ENCODE measurements around the gene FEM1B. TPM values are rescaled to one million over a fixed set of nuclear protein-coding genes. Genes with fewer than 3 reads are reported as not detected.

The FEM1B gene
- total RNA-seq, 2 experiments from 2014 or later = 35.5 to 37.3 TPM

DNA sequence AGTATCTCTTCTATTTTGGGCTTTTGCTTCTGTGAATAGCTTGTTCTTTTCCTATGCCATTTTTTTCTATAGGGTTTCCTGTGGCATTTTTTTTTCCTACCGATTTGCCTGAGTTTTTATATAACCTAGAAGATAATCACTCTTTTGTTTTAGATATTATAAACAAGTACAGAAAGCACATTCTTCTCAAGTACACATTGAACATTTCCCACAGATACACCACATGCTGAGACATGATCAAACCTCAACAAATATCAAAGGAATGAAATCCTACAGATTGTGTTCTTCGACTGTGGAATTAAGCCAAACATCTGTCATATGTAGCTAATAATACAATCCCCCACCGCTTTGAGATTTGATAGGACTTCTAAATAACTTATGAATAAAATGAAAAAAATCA lies 9.1 kb upstream of the FEM1B start:
- no peaks in the 10 kb centered on the region for H3K79me2 ChIP-seq (ENCODE audit: insufficient read depth, low read depth, low read length)
- no peaks in the 10 kb centered on the region for H3K9me2 ChIP-seq (ENCODE audit: insufficient read depth, low read length)
- H3K27ac ChIP-seq (ENCODE audit: low read depth, low read length, poor library complexity, severe bottlenecking) = no peak overlapping the region
- H2AFZ ChIP-seq (ENCODE audit: low read length) = no peak overlapping the region
- CTCF ChIA-PET (ENCODE audit: unreplicated experiment) = no interaction called here
- intact Hi-C loops (cut with micrococcal nuclease; ENCODE audit: unreplicated experiment) = no loop called here
- no TSS peak for BruUV-seq (replicated peaks)
- no peaks in the 10 kb centered on the region for H4K20me1 ChIP-seq (ENCODE audit: insufficient read depth, low read length)
- H3K36me3 ChIP-seq (ENCODE audit: insufficient read depth, low read length) = no peaks in the 10 kb centered on the region
- DNase-seq (ENCODE audit: low spot score) = no peak
- no peak overlapping the region for H3K4me3 ChIP-seq (ENCODE audit: low read depth, low read length, poor library complexity, severe bottlenecking)
- no peak overlapping the region for H3K4me2 ChIP-seq (ENCODE audit: low read length)
- TF ChIP-seq CTCF (conservative IDR thresholded peaks at IDR 0.05; ENCODE audit: low read length) = no peak
- TF ChIP-seq EZH2phosphoT487 (IDR thresholded peaks at IDR 0.05; ENCODE audit: borderline replicate concordance, low read depth, low read length) = no peak
- no peaks in the 10 kb centered on the region for H3K4me1 ChIP-seq (ENCODE audit: insufficient read depth, low read length, poor library complexity, severe bottlenecking)
- no peaks in the 10 kb centered on the region for H3K9me3 ChIP-seq (ENCODE audit: low read length)
- POLR2A ChIA-PET = interaction anchor here (0.6 to 1.0 kb wide), 3 partner anchors 10 to 41 kb away, joined by 3 to 5 read pairs (median 3); no protein-coding TSS in a partner anchor

DNA sequence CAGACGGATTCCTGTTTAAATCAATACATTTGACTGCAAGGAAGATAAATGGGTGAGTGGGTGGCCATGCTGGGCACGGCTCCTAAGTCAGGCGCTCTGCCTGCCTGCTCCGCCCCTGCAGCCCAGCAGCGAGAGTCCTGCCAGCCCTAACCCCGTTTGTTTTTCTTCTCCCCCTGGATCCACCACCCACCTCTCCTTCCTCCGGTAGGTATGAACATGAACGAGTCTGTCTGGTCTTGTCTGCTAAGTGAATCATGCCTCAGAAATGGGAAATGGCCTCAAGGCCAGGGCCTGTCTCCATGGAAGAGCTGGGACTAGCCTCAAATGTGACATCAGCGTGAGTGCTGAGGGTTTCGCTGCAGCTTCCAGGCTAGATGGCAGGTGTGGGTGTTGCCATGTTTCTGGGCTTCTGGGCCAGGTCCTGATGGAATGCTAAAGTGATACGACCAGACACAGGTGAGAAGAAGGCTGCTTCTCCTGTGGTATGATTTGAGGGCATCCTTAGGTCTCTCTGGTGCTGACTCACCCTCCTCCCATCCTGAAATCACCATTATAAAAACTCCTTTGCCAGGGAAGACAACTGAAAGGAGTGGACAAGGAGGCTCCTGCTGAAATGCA lies 5.6 kb upstream of the FEM1B start:
- TF ChIP-seq EZH2phosphoT487 (IDR thresholded peaks at IDR 0.05; ENCODE audit: borderline replicate concordance, low read depth, low read length) (no peak), CTCF (conservative IDR thresholded peaks at IDR 0.05; ENCODE audit: low read length) (no peak)
- no peak for DNase-seq (ENCODE audit: low spot score)
- POLR2A ChIA-PET = no interaction called here
- Histone ChIP-seq H2AFZ (ENCODE audit: low read length) (no peak overlapping the region), H3K36me3 (ENCODE audit: insufficient read depth, low read length) (no peaks in the 10 kb centered on the region), H3K4me1 (ENCODE audit: insufficient read depth, low read length, poor library complexity, severe bottlenecking) (peaks cover 3% of the 10 kb centered on the region), H3K4me3 (ENCODE audit: low read depth, low read length, poor library complexity, severe bottlenecking) (no peak overlapping the region), H4K20me1 (ENCODE audit: insufficient read depth, low read length) (no peaks in the 10 kb centered on the region), H3K9me2 (ENCODE audit: insufficient read depth, low read length) (no peaks in the 10 kb centered on the region), H3K79me2 (ENCODE audit: insufficient read depth, low read depth, low read length) (no peaks in the 10 kb centered on the region), H3K27ac (ENCODE audit: low read depth, low read length, poor library complexity, severe bottlenecking) (no peak overlapping the region), H3K4me2 (ENCODE audit: low read length) (no peak overlapping the region), H3K9me3 (ENCODE audit: low read length) (no peaks in the 10 kb centered on the region)
- intact Hi-C loops (cut with micrococcal nuclease; ENCODE audit: unreplicated experiment) = no loop called here
- BruUV-seq (replicated peaks) = no TSS peak
- CTCF ChIA-PET (ENCODE audit: unreplicated experiment) = no interaction called here

DNA sequence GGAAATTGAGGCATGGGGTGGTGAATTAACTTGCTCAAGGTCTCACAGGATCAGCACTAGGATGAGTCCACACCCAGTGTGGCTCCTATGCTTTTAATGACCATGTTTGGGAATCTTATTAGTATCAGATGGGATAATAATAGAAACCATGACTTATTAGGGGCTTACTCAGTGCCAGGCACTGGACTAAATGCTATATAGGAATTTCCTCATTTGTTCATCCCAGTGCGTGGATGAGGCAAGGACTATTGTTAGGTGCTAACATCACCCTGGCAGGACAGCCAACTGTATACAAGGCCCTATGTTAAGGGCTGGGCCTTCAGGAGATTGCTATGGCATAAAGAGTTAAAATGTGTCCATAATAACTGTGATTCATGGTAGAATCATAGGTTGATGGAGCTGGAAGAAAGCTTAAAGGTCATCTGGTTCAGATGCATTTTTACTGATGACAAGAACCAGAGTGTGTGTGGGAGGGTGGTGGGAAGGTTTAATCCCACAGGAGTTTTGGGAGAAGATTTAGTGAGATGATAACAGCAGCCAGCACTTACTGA lies 4.7 kb upstream of the FEM1B start:
- DNase-seq (ENCODE audit: low spot score) = no peak
- BruUV-seq (replicated peaks) = no TSS peak
- Histone ChIP-seq H3K27ac (ENCODE audit: low read depth, low read length, poor library complexity, severe bottlenecking) (no peak overlapping the region), H3K4me1 (ENCODE audit: insufficient read depth, low read length, poor library complexity, severe bottlenecking) (peaks cover 8% of the 10 kb centered on the region), H3K4me2 (ENCODE audit: low read length) (no peak overlapping the region), H3K36me3 (ENCODE audit: insufficient read depth, low read length) (no peaks in the 10 kb centered on the region), H3K9me2 (ENCODE audit: insufficient read depth, low read length) (no peaks in the 10 kb centered on the region), H3K4me3 (ENCODE audit: low read depth, low read length, poor library complexity, severe bottlenecking) (no peak overlapping the region), H2AFZ (ENCODE audit: low read length) (no peak overlapping the region), H3K79me2 (ENCODE audit: insufficient read depth, low read depth, low read length) (no peaks in the 10 kb centered on the region), H4K20me1 (ENCODE audit: insufficient read depth, low read length) (no peaks in the 10 kb centered on the region), H3K9me3 (ENCODE audit: low read length) (no peaks in the 10 kb centered on the region)
- POLR2A ChIA-PET = no interaction called here
- TF ChIP-seq EZH2phosphoT487 (IDR thresholded peaks at IDR 0.05; ENCODE audit: borderline replicate concordance, low read depth, low read length) (no peak), CTCF (conservative IDR thresholded peaks at IDR 0.05; ENCODE audit: low read length) (no peak)
- intact Hi-C loops (cut with micrococcal nuclease; ENCODE audit: unreplicated experiment) = no loop called here
- CTCF ChIA-PET (ENCODE audit: unreplicated experiment) = no interaction called here

Measured in OCI-LY7 (cell line).